ENCODE results near the gene ANKRD23.
A peak's percentile ranks its signal among the peaks of the same experiment; 100 is the strongest.
"Not testable (repeated sequence)": the region's sequence is repeated elsewhere in the genome, so short reads cannot be mapped to it uniquely, and the experiment has no call there.

Gene ANKRD23

GRCh38 chr2:96843538-96844268 is at the start of gene ANKRD23:
Gene ANKRD23 (minus strand): TSS chr2:96844021. CDS start chr2:96843992, 29 bp downstream.
- H3K27ac Mint-ChIP-seq = peak within 1 kb of the TSS; percentile 62
- H3K36me3 Mint-ChIP-seq (ENCODE audit: low read depth) = peaks cover 32% of the 10 kb centered on the region
- no peaks in the 10 kb centered on the region for H3K9me3 Mint-ChIP-seq
- no peaks in the 10 kb centered on the region for H3K27me3 Mint-ChIP-seq (ENCODE audit: low read depth)
- H3K4me3 Mint-ChIP-seq = no peak within 1 kb of the TSS
- H3K4me1 Mint-ChIP-seq (ENCODE audit: low read depth) = peaks cover 12% of the 10 kb centered on the region
- DNase-seq (ENCODE audit: low spot score) = no peak

GRCh38 chr2:96891591-96892333 is 47.9 kb upstream of the ANKRD23 start:
- Mint-ChIP-seq H3K27ac (no peak overlapping the region), H3K27me3 (ENCODE audit: low read depth) (no peaks in the 10 kb centered on the region), H3K9me3 (no peaks in the 10 kb centered on the region), H3K4me1 (ENCODE audit: low read depth) (peaks cover 26% of the 10 kb centered on the region), H3K36me3 (ENCODE audit: low read depth) (no peaks in the 10 kb centered on the region), H3K4me3 (no peak overlapping the region)
- no peak for DNase-seq (ENCODE audit: low spot score)

- Mint-ChIP-seq H3K27me3 (ENCODE audit: low read depth) (no peaks in the 10 kb centered on the region), H3K4me1 (ENCODE audit: low read depth) (peaks cover 19% of the 10 kb centered on the region), H3K4me3 (peak overlapping the region; percentile 14), H3K27ac (peak overlapping the region; percentile 52), H3K36me3 (ENCODE audit: low read depth) (no peaks in the 10 kb centered on the region), H3K9me3 (no peaks in the 10 kb centered on the region)
- no peak for DNase-seq (ENCODE audit: low spot score)
Measured at GRCh38 chr2:96890726-96891385, 47.0 kb upstream of the ANKRD23 start.

- no peaks in the 10 kb centered on the region for H3K9me3 Mint-ChIP-seq
- peaks cover 19% of the 10 kb centered on the region for H3K4me1 Mint-ChIP-seq (ENCODE audit: low read depth)
- H3K4me3 Mint-ChIP-seq = no peak overlapping the region
- H3K36me3 Mint-ChIP-seq (ENCODE audit: low read depth) = no peaks in the 10 kb centered on the region
- DNase-seq (ENCODE audit: low spot score) = no peak
- no peak overlapping the region for H3K27ac Mint-ChIP-seq
- H3K27me3 Mint-ChIP-seq (ENCODE audit: low read depth) = no peaks in the 10 kb centered on the region
Measured at GRCh38 chr2:96890252-96890651, 46.4 kb upstream of the ANKRD23 start.

- not testable (repeated sequence) for H3K9me3 Mint-ChIP-seq; H3K27ac Mint-ChIP-seq; H3K4me3 Mint-ChIP-seq; DNase-seq (ENCODE audit: low spot score); H3K27me3 Mint-ChIP-seq (ENCODE audit: low read depth); H3K36me3 Mint-ChIP-seq (ENCODE audit: low read depth)
- H3K4me1 Mint-ChIP-seq (ENCODE audit: low read depth) = peaks cover 19% of the 10 kb centered on the region
Measured at GRCh38 chr2:96889502-96889901, 45.7 kb upstream of the ANKRD23 start.

- no peak overlapping the region for H3K27ac Mint-ChIP-seq
- H3K9me3 Mint-ChIP-seq = no peaks in the 10 kb centered on the region
- no peaks in the 10 kb centered on the region for H3K36me3 Mint-ChIP-seq (ENCODE audit: low read depth)
- H3K4me1 Mint-ChIP-seq (ENCODE audit: low read depth) = peaks cover 19% of the 10 kb centered on the region
- DNase-seq (ENCODE audit: low spot score) = no peak
- H3K27me3 Mint-ChIP-seq (ENCODE audit: low read depth) = no peaks in the 10 kb centered on the region
- H3K4me3 Mint-ChIP-seq = no peak overlapping the region
Measured at GRCh38 chr2:96888072-96889011, 44.5 kb upstream of the ANKRD23 start.

GRCh38 chr2:96887493-96888012 is 43.7 kb upstream of the ANKRD23 start:
- Mint-ChIP-seq H3K27me3 (ENCODE audit: low read depth) (no peaks in the 10 kb centered on the region), H3K4me1 (ENCODE audit: low read depth) (peaks cover 19% of the 10 kb centered on the region), H3K36me3 (ENCODE audit: low read depth) (no peaks in the 10 kb centered on the region), H3K27ac (peak overlapping the region; percentile 39), H3K9me3 (no peaks in the 10 kb centered on the region), H3K4me3 (no peak overlapping the region)
- DNase-seq (ENCODE audit: low spot score) = no peak

GRCh38 chr2:96885432-96886347 is 41.9 kb upstream of the ANKRD23 start:
- Mint-ChIP-seq H3K9me3 (no peaks in the 10 kb centered on the region), H3K4me3 (no peak overlapping the region), H3K27me3 (ENCODE audit: low read depth) (no peaks in the 10 kb centered on the region), H3K4me1 (ENCODE audit: low read depth) (peaks cover 9% of the 10 kb centered on the region), H3K36me3 (ENCODE audit: low read depth) (no peaks in the 10 kb centered on the region), H3K27ac (no peak overlapping the region)
- no peak for DNase-seq (ENCODE audit: low spot score)

GRCh38 chr2:96884299-96885094 is 40.7 kb upstream of the ANKRD23 start:
- Mint-ChIP-seq H3K4me1 (ENCODE audit: low read depth) (peaks cover 8% of the 10 kb centered on the region), H3K36me3 (ENCODE audit: low read depth) (no peaks in the 10 kb centered on the region), H3K27me3 (ENCODE audit: low read depth) (no peaks in the 10 kb centered on the region), H3K27ac (no peak overlapping the region), H3K4me3 (no peak overlapping the region), H3K9me3 (no peaks in the 10 kb centered on the region)
- no peak for DNase-seq (ENCODE audit: low spot score)

GRCh38 chr2:96883306-96883705 is 39.5 kb upstream of the ANKRD23 start:
- Mint-ChIP-seq H3K27me3 (ENCODE audit: low read depth) (no peaks in the 10 kb centered on the region), H3K27ac (no peak overlapping the region)

GRCh38 chr2:96882906-96883305 is 39.1 kb upstream of the ANKRD23 start:
- no peak overlapping the region for H3K4me3 Mint-ChIP-seq
- no peak overlapping the region for H3K27ac Mint-ChIP-seq
- no peaks in the 10 kb centered on the region for H3K27me3 Mint-ChIP-seq (ENCODE audit: low read depth)
- no peaks in the 10 kb centered on the region for H3K9me3 Mint-ChIP-seq
- no peak for DNase-seq (ENCODE audit: low spot score)
- no peaks in the 10 kb centered on the region for H3K36me3 Mint-ChIP-seq (ENCODE audit: low read depth)
- H3K4me1 Mint-ChIP-seq (ENCODE audit: low read depth) = peaks cover under 1% of the 10 kb centered on the region

More at GRCh38 chr2:96883306-96883705, 39.5 kb upstream of the ANKRD23 start:
- DNase-seq (ENCODE audit: low spot score) = no peak
- H3K4me1 Mint-ChIP-seq (ENCODE audit: low read depth) = peaks cover 4% of the 10 kb centered on the region
- H3K36me3 Mint-ChIP-seq (ENCODE audit: low read depth) = no peaks in the 10 kb centered on the region
- H3K9me3 Mint-ChIP-seq = no peaks in the 10 kb centered on the region
- H3K4me3 Mint-ChIP-seq = no peak overlapping the region

GRCh38 chr2:96882230-96882629 is 38.4 kb upstream of the ANKRD23 start:
- no peak for DNase-seq (ENCODE audit: low spot score)
- Mint-ChIP-seq H3K27ac (no peak overlapping the region), H3K4me1 (ENCODE audit: low read depth) (no peaks in the 10 kb centered on the region), H3K9me3 (no peaks in the 10 kb centered on the region), H3K27me3 (ENCODE audit: low read depth) (no peaks in the 10 kb centered on the region), H3K36me3 (ENCODE audit: low read depth) (no peaks in the 10 kb centered on the region), H3K4me3 (no peak overlapping the region)

All from T-helper 2 cell treated with Interferon-gamma antibody and Interleukin-4, amounts not matched to agents 5 μg/mL and 100 μg/mL, for 36 hours (primary cell).